Thoracic aorta (tissue), 2 donors: ENCODE results near the gene TNFRSF1A. TPM values are rescaled to one million over a fixed set of nuclear protein-coding genes. Genes with fewer than 3 reads are reported as not detected.

Experiments used
- ATAC-seq: fragments of 150-250 bp; one replicate; pipeline ENCODE4 v1.8.0; 2017; ENCODE audit warnings: low read depth; ENCODE audit not compliant: insufficient number of reproducible peaks, low FRiP score
- DNase-seq: peaks from one replicate; pipeline ENCODE4 v3.0.0-alpha.2; 2020; ENCODE audit warnings: low spot score
- H3K27ac ChIP-seq, 2 donors: fragments of 200-600 bp; sonication (generic); 1 replicate in 1 of 2; 2 replicates in 1 of 2; pipeline ENCODE4 v1.5.1; 2016; ENCODE audit warnings: mild to moderate bottlenecking in 2 of 2, moderate library complexity in 2 of 2
- H3K27me3 ChIP-seq: fragments of 200-600 bp; sonication (generic); replicated peaks from 2 replicates; pipeline ENCODE4 v1.6.0; 2016; ENCODE audit warnings: mild to moderate bottlenecking; ENCODE audit not compliant: insufficient read depth
- H3K36me3 ChIP-seq: fragments of 200-600 bp; sonication (generic); one replicate; pipeline ENCODE4 v1.5.1; 2016
- H3K4me1 ChIP-seq, 2 donors: fragments of 200-600 bp; sonication (generic); 1 replicate in 1 of 2; 2 replicates in 1 of 2; pipeline versions ENCODE4 v1.5.1 to v1.6.0; 2016; ENCODE audit warnings: low read depth in 2 of 2, mild to moderate bottlenecking in 1 of 2; ENCODE audit not compliant: control insufficient read depth in 1 of 2
- H3K4me3 ChIP-seq: fragments of 200-600 bp; sonication (generic); 2 replicates; pipeline ENCODE4 v1.5.1; 2016; ENCODE audit warnings: mild to moderate bottlenecking
- H3K9me3 ChIP-seq: fragments of 200-600 bp; sonication (generic); 2 replicates; pipeline ENCODE4 v1.5.1; 2016
- CTCF ChIP-seq: fragments of 200-600 bp; sonication (generic); IDR thresholded peaks from one replicate; pipeline ENCODE4 v1.5.1; 2019; ENCODE audit warnings: antibody characterized with exemption
- total RNA-seq, 2 donors: library from RNA; depleted of rRNA; stranded (reverse); fragments of >200 nt; gene quantifications; one replicate each; pipeline versions ENCODE4 v1.1.0 to v1.2.3, GENCODE V29; 2016

Gene TNFRSF1A
- total RNA-seq, 2 donors from 2014 or later: 311 to 384 TPM

GRCh38 chr12:6279631-6280030, 62.2 kb downstream of the TNFRSF1A start:
- no peak for TF ChIP-seq CTCF
- Histone ChIP-seq H3K4me3 (no peak overlapping the region), H3K27me3 (no peaks in the 10 kb centered on the region), H3K9me3 (no peaks in the 10 kb centered on the region), H3K36me3 (no peaks in the 10 kb centered on the region), H3K27ac (peak overlapping the region; percentile 68 to 84), H3K4me1 (peaks cover 24 to 33% of the 10 kb centered on the region in 2 donors)
- DNase-seq: no peak
- ATAC-seq: no peak

- H3K36me3 ChIP-seq: no peaks in the 10 kb centered on the region
- ATAC-seq (no peak), DNase-seq (no peak)
- H3K9me3 ChIP-seq: no peaks in the 10 kb centered on the region
- peaks cover 24 to 30% of the 10 kb centered on the region in 2 donors for H3K4me1 ChIP-seq
- TF ChIP-seq CTCF: no peak
- H3K4me3 ChIP-seq: peak overlapping the region; percentile 52
- peak overlapping the region; percentile 68 to 84 for H3K27ac ChIP-seq
- no peaks in the 10 kb centered on the region for H3K27me3 ChIP-seq
Observed at GRCh38 chr12:6279256-6279628, 62.6 kb downstream of the TNFRSF1A start.

Other genes with a start within 250 kb of the TNFRSF1A start
- gene VWF, start 217.4 kb downstream of the TNFRSF1A start, total RNA-seq: 100 to 1,000 TPM; 164 to 251 TPM
- gene CD9, start 141.7 kb downstream of the TNFRSF1A start, total RNA-seq: 100 to 1,000 TPM; 249 to 300 TPM
- gene PLEKHG6, start 31.4 kb downstream of the TNFRSF1A start, total RNA-seq: under 1 TPM in 1 of 2 donors, not detected in 1; 0.78 TPM
- 10 to 100 TPM; 16.4 to 33.5 TPM for gene SCNN1A, start 33.5 kb upstream of the TNFRSF1A start, total RNA-seq
- 100 to 1,000 TPM; 176 to 217 TPM for gene LTBR, start 42.1 kb upstream of the TNFRSF1A start, total RNA-seq
- gene CD27, start 102.9 kb upstream of the TNFRSF1A start, total RNA-seq: 1 to 10 TPM; 1.6 to 4.7 TPM
- 10 to 100 TPM; 23.7 to 37.5 TPM for gene TAPBPL, start 110.0 kb upstream of the TNFRSF1A start, total RNA-seq
- gene VAMP1, start 128.6 kb upstream of the TNFRSF1A start, total RNA-seq: 10 to 100 TPM; 24.4 to 29.9 TPM
- gene MRPL51, start 151.2 kb upstream of the TNFRSF1A start, total RNA-seq: 10 to 100 TPM; 40.6 to 51.7 TPM
- 10 to 100 TPM; 19.9 to 26.7 TPM for gene NCAPD2, start 152.0 kb upstream of the TNFRSF1A start, total RNA-seq
- 1,000 to 10,000 TPM; 1,700 to 2,744 TPM for gene GAPDH, start 192.4 kb upstream of the TNFRSF1A start, total RNA-seq
- 10 to 100 TPM; 36.2 to 68.6 TPM for gene IFFO1, start 214.0 kb upstream of the TNFRSF1A start, total RNA-seq
- 10 to 100 TPM; 41.2 to 83.0 TPM for gene NOP2, start 226.2 kb upstream of the TNFRSF1A start, total RNA-seq